ENCODE data around the gene SFT2D3. TPM values are rescaled to one million over a fixed set of nuclear protein-coding genes. Genes with fewer than 3 reads are reported as not detected.

The SFT2D3 gene
- total RNA-seq, 1 donor from 2014 or later, result 6.4 TPM

DNA sequence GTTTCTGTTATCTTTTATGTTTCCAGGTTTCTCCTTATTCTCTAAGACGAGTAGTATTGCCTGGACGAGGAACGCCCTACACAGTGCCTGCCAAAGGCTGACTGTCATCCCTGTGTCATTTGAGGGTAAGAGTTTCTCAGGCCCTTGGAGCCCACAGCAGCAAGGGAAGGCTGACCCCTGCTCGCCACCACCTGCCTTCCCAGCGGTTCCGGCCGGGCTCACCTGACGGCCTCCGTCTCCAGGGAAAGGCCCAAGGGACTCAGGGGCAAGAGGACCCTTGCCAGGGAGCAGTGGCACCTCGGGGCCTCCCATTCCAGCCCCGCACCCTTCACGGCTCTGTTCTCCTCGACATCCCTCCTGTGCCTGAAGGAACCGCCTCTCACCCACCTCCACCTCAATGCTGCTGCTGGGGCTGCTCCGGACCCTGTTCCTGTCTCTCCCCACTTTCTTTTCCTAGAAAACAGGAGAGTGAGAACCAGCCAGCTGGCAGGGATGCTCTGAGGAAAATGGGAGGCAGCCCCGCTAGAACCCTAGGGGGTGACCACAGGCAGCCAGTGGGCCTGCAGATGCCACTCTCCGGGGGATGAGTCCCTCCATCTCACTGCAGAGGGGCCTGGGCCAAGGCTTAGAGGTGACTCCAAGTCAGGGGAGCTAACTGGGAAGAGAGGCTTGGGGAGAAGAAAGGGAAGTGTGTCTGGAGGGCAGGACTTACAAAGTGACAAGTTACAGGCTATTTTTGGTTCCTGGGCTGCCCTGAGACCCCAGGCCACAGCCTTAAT lies 27.8 kb upstream of the SFT2D3 start:
- H3K27me3 Mint-ChIP-seq (ENCODE audit: unreplicated experiment), result peaks cover 24% of the 10 kb centered on the region

GRCh38 chr2:127674241-127675209 lies 26.8 kb upstream of the SFT2D3 start:
- Mint-ChIP-seq H3K4me3 (ENCODE audit: unreplicated experiment) (peak overlapping the region; percentile 77), H3K9me3 (ENCODE audit: unreplicated experiment) (peaks cover 2% of the 10 kb centered on the region), H3K4me1 (ENCODE audit: low read depth, unreplicated experiment) (peaks cover 6% of the 10 kb centered on the region), H3K36me3 (ENCODE audit: unreplicated experiment) (no peaks in the 10 kb centered on the region), H3K27ac (ENCODE audit: unreplicated experiment) (no peak overlapping the region), H3K27me3 (ENCODE audit: unreplicated experiment) (peaks cover 26% of the 10 kb centered on the region)
- no peak for TF ChIP-seq CTCF (IDR thresholded peaks at IDR 0.05; ENCODE audit: partially characterized antibody, unreplicated experiment)
- DNase-seq, result peak; percentile 55

More for the DNA sequence above, 27.8 kb upstream of the SFT2D3 start:
- Mint-ChIP-seq H3K4me3 (ENCODE audit: unreplicated experiment) (no peak overlapping the region), H3K4me1 (ENCODE audit: low read depth, unreplicated experiment) (peaks cover 6% of the 10 kb centered on the region), H3K9me3 (ENCODE audit: unreplicated experiment) (peaks cover 2% of the 10 kb centered on the region), H3K36me3 (ENCODE audit: unreplicated experiment) (no peaks in the 10 kb centered on the region), H3K27ac (ENCODE audit: unreplicated experiment) (no peak overlapping the region)
- TF ChIP-seq CTCF (IDR thresholded peaks at IDR 0.05; ENCODE audit: partially characterized antibody, unreplicated experiment), result no peak
- no peak for DNase-seq

DNA sequence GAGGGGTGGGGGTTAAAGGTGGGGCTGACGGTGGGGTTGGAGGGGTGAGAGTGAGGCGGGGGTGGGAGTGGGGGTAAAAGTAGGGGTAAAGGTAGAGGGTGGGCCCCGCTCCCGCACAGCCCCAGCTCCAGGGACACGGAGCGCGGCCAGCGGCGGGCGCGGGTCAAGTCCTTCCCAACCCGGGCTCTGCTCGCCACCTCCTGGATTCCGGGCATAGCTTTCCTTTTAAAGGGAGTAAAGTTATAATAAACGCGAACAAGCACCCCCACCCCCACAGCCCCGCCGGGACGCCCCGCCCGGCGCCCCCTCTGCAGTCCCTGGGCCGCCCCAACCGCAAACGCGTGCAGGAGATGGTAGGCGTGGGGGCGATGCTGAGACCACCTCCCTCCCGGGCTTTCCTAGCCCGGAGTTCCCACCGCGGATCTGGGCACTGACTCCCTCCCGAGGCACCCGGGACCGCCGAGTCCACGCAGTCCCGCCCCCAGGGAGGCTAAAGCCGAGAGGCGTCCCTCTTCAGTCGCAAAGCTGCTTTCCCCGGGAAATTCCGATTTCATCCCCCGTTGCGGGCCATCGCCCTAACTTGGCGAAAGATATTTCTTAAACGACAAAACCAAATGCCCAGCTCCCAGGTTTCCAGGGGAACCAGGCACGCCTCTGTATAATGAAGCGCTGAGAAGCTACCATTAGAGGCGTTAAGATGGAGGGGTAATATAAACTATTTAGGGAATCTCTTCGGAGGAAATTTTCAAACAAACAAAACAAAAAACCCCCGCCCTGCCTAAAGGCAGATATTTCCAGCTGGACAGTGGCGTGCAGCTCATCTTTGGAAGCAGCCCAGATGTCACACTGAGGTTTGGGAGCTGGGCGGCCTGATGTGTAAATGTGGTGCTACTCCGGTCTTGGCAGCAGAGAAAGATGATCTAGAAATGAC lies 25.7 kb upstream of the SFT2D3 start, which contains the start of gene LIMS2:
Gene LIMS2, minus strand, starts transcription at position 200 of the 931 bp plus-strand sequence. CDS start 506 bp downstream, outside the sequence.
- Mint-ChIP-seq H3K27ac (ENCODE audit: unreplicated experiment) (no peak within 1 kb of the TSS), H3K4me3 (ENCODE audit: unreplicated experiment) (peak within 1 kb of the TSS; percentile 85), H3K27me3 (ENCODE audit: unreplicated experiment) (peaks cover 26% of the 10 kb centered on the region), H3K9me3 (ENCODE audit: unreplicated experiment) (peaks cover 2% of the 10 kb centered on the region), H3K36me3 (ENCODE audit: unreplicated experiment) (no peaks in the 10 kb centered on the region), H3K4me1 (ENCODE audit: low read depth, unreplicated experiment) (peaks cover 6% of the 10 kb centered on the region)
- no peak for DNase-seq
- TF ChIP-seq CTCF (IDR thresholded peaks at IDR 0.05; ENCODE audit: partially characterized antibody, unreplicated experiment), result no peak

GRCh38 chr2:127676906-127677305 lies 24.4 kb upstream of the SFT2D3 start:
- Mint-ChIP-seq H3K27ac (ENCODE audit: unreplicated experiment) (no peak overlapping the region), H3K4me1 (ENCODE audit: low read depth, unreplicated experiment) (peaks cover 6% of the 10 kb centered on the region), H3K4me3 (ENCODE audit: unreplicated experiment) (no peak overlapping the region), H3K27me3 (ENCODE audit: unreplicated experiment) (peaks cover 26% of the 10 kb centered on the region), H3K36me3 (ENCODE audit: unreplicated experiment) (no peaks in the 10 kb centered on the region), H3K9me3 (ENCODE audit: unreplicated experiment) (peaks cover 2% of the 10 kb centered on the region)
- no peak for DNase-seq
- no peak for TF ChIP-seq CTCF (IDR thresholded peaks at IDR 0.05; ENCODE audit: partially characterized antibody, unreplicated experiment)
